Amniotic epithelial cell (primary cell): Measurements from ENCODE around the gene KRTAP19-6.
"Not testable (repeated sequence)": the region's sequence is repeated elsewhere in the genome, so short reads cannot be mapped to it uniquely, and the experiment has no call there.

Experiments
- DNase-seq: peaks from one replicate; pipeline ENCODE4 v3.0.0-alpha.2; 2010; ENCODE audit warnings: low read depth

Gene KRTAP19-6, protein sequence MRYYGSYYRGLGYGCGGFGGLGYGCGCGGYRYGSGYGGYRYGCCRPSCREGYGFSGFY

DNA sequence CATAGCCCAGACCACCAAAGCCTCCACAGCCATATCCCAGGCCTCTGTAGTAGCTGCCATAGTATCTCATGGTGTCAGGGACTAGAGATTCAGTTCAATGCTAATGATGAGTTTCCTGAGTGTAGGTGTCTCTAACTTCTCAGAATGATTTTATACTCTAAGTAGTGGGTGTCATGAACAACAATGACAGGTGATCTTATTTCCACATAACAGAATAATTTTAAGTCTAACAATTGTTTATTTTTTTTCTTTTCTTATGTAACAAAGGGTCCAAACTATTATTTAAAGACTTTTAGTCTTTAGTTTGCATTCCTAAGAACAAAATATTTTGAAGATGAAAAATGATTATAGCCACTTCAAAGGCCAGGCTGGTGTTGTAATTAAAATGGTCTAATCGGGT, at the start of gene KRTAP19-6:
Gene KRTAP19-6, minus strand, starts transcription at position 101 of the 400 bp plus-strand sequence. Its CDS starts 31 bp downstream, at position 70.
- no peak for DNase-seq

DNA sequence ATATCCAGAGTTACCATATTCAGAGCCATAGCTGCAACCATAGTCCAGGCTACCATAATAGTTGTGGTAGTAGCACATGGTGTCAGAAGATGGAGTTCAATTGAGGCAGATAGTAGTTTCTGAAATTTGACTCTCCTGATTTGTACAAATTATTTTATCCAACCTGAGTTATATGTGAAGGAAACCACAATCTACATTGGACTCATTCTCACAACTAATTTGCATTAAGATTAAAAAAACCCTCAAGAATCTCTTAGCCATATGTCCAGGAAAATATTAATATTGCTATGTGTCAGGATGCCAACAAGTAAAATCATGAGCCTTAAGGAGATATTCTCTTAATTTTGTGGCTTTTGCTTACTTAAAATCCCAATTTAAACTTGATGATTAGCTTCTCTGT, 48.6 kb upstream of the KRTAP19-6 start, which contains the start of gene KRTAP22-2:
Gene KRTAP22-2, minus strand, starts transcription at position 101 of the 400 bp plus-strand sequence.
- no peak for DNase-seq

DNA sequence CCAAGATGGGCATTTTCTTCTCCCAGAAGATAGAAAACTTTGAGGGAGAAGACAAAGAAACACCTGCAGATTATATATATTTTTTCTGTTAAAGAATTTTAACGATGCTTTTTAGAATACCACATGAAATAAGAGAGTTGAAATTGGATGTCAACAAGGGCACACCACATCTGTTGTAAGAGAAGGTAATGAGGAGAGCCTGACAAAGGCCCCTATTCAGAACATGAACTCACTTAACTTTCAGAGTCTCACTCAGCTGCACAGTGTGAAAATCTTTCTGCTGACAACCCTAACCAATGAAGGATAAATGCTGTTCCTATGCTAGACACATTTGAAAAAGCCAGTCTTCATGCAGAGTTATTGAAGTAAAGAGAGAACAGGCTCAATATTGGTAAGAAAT, 41.2 kb upstream of the KRTAP19-6 start:
- DNase-seq: no peak

DNA sequence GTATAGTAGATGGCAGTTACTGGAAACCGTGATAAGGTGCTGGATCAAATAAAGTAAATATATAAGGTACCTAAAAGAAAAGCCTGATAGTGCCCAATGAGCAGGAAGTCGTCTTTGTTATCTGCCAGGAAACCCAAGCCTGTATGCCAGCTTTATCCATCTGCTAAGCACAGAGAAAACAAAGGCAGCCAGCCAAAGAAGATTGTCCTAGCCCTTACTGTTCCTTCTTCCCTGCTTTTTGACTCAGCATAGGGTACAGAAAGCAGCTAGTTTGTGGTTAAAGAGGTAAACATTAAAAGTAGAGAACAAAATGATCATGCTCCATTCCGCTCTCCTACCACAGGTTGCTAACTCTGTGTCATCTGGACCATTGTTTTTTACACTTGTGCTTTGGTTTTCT, 38.5 kb upstream of the KRTAP19-6 start:
- no peak for DNase-seq

DNA sequence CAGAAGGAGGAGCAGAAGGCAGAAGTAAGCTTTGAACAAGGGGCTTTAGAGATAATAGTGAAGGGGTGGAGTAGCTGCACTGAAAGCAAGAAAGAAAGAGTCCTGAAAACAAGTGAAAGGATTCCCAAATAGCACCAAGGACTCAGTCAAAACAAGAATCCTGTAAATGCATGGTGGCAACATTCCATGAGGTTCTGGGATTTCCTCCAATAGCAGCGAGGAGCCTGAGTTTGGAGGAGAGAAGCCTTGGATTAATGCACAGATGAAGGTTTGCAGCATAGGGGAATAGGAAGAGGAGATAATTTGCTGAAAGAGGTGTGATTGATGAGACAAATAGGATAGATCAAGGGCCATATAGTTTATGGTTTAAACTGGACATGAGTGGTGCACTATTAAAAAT, 37.7 kb upstream of the KRTAP19-6 start:
- no peak for DNase-seq

DNA sequence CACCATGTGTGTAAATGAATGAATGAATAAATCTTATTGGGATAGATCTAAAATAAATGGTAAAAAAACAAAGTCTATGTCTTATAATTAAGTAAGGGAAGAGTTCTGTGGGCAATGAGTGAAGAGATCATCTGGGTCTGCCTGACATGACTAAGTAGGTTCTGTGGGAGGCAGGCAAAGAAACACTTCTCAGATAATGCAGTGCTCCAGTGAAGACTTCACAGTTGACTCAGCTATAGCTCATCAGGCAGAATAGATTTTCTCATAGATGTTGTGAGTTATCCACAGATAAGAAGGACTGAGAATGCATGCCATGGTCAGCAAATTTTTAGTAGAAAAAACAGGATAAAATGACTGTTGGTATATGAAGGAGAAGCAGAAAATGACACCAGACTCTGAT, 36.1 kb upstream of the KRTAP19-6 start:
- DNase-seq: no peak

DNA sequence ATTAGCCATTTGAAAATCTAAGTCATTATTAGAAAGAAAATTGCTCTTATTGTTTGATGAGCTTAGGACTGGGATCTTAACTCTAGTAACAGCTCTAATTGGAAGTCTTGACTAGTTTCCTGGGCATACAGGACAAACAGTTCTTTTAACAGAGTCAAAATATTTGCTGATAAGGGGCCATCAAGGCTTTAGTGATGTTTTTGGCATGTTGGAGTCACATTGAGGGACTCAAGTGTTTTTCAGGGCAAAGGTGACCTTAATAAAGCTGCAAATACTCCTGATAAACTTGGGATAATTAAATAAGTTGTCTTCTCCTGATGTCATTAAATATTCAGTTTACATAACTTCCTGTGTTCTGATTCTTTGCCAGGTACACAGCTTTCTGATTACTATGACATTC, 26.0 kb upstream of the KRTAP19-6 start:
- no peak for DNase-seq

DNA sequence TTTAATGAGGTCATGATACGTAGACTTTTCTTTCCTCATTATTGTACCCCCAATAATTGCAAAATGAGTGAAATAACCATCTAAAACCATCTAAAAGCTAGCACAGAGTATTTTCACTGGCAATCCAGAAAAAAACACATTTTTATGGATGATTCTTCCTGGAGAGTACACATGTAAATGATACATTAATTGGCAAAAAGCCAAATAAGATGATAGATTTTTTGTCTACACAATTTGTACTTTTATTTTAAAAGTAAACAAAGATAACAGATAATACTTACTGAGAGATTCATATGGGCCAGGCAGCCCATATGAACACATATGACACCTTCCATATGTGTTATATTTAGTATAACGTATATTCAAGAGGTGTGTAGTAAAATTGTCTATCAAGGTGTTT, 22.0 kb upstream of the KRTAP19-6 start:
- no peak for DNase-seq

DNA sequence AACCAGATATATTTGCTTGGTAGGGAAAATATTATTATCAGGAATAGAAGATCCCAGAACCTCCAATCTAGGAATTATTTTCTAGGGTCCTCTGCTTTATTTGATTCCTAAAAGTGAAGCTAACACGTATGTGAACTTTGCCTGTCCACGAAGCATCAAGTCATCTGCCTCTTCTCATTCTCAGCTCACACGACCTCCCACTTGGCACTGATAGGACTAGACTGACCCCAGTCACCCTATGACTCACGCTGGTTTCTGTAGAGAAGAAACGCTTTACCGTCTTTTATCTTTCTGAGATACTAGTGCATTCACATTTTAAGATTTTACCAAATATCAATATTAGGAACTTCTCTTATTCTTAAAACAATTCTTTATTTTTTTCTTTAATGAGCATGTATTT, 21.4 kb upstream of the KRTAP19-6 start:
- no peak for DNase-seq

DNA sequence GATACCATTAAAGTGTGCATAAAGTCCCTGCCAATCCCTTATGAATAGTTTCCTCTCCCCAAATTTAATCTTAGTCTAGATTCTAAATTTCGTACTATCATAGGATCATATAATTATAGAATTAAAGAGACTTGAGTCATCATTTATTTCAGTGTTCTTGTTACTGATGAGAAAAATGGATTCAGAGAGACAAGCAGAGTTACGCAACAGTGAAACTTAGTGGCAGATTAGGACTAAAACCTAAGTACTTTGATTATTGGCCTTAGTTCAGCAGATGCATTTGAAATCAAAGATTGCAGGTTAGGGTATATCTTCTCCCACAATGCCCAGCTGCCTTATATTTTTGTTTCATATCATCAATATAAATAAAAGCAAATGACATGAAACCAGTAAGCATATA, 20.3 kb upstream of the KRTAP19-6 start:
- no peak for DNase-seq

DNA sequence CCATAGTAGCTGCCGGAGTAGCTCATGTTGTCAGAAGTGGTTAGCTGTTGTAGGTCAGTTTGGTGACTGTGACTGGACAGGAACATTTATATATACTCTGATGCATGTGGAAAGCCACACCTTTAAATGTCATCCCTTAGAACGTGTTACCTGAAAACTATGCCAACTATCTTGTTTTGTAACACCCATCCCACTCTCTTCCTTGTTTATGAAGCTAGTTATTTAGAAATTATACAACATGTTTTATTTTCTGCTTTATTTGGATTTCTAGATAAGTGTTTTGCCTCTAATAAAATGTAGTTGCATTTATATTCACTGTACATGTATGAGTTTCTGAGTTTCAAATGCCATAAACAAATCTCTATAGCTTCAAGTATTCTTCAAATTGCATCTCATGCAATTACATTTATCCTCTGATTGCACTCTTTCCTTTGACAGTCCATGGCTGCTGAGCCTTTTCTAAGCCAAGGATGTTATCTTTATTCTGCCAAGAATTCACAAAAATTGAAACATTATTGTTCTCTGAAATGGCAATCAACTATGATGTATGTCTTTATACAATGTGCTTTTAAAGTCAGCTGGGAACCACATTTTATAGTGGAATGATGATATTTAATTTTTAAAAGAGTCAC, 19.7 kb upstream of the KRTAP19-6 start, which contains the start of gene KRTAP19-7:
Gene KRTAP19-7, minus strand, starts transcription at position 51 of the 632 bp plus-strand sequence. Its CDS starts 25 bp downstream, at position 26.
- no peak for DNase-seq

DNA sequence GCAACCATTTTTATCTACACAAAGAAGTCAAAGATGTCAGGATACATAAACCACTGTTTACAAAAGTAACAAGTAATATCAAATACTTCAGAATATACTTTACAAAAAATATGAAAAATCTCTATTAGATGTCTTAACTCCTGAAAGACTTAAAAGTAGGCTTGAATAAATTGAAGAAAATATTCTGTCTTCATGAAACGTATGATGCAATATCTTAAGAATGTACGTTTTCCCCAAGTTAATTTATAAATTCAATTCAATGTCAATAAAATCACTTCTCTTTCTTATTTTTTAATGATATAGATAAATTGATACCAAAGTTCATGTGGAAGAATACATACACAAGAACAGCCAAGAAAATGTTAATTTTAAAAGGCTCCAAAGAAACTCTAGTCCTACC, 13.4 kb upstream of the KRTAP19-6 start:
- no peak for DNase-seq

DNA sequence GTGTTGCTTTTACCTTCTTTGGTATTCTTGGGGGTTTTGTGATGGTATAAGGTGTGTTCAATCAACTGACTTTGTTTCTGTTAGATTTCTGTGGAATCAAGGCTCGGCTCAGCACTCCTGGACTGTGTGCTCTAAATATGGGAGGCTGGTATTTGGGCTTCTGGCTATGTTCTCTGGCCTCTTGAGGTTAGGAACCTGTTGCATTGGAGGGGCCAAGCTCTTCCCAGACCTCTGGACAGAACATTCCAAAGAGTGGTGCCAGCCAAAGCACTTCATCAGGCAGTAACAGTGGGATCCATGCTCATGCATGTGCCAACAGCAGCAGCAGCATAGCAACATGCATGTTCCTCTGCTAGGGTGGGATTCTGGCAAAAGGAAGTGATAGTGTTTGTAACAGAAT, 11.1 kb upstream of the KRTAP19-6 start:
- no peak for DNase-seq

DNA sequence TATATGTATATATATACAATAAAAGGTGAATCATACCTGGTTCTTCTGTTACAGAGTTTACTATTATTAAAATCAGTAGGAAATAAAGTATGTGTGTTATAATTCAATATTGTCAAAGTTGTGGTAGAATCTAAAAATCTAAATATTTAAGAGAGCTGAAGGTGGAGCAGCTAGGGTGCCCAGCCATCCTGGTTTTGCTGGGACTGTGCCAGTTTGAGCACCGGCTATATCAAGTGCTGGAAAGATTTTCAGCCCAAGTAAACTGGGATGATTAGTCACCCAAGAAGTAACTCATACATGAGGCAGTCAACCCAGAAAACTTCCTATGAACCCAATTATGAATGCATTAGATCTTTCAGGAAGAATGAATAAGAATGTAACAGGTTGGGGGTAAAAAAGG, 22.8 kb downstream of the KRTAP19-6 start:
- DNase-seq: no peak

DNA sequence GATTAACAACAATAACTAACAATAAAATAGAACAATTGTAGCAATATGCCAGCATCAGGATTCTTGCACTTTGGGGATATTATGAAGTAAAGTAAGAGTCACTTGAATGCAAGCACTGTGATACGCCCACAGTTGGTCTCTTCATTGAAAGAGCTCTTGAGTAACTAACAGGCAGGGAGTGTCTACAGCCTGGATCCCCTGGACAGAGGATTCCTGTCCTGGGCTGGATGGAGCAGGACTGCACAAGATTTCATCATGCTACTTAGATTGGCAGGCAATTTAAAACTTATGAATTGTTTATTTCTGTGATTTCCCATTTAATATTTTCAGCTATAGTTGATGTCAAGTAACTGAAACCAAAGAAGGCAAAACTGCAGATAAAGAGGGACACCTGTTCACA, 26.0 kb downstream of the KRTAP19-6 start:
- no peak for DNase-seq

DNA sequence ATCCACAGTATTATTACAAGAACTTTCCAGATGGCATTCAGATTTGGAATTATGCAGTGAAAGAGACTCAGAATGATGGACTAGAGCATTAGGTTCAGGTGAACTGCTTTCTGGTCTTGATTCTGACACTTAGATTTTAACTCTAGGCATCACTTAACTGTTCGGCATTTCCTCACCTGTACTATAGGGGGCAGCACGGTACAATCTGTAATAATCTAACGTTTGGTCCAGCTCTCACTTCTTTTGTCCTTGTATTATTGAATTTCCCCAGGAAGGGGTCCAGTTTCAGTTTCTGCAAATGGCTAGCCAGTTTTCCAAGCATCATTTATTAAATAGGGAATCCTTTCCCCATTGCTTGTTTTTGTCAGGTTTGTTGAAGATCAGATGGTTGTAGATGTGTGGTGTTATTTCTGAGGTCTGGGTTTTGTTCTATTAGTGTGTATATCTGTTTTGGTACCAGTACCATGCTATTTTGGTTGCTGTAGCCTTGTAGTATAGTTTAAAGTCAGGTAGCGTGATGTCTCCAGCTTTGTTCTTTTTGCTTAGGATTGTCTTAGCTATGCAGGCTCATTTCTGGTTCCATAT, 36.0 kb downstream of the KRTAP19-6 start:
- not testable (repeated sequence) for DNase-seq

DNA sequence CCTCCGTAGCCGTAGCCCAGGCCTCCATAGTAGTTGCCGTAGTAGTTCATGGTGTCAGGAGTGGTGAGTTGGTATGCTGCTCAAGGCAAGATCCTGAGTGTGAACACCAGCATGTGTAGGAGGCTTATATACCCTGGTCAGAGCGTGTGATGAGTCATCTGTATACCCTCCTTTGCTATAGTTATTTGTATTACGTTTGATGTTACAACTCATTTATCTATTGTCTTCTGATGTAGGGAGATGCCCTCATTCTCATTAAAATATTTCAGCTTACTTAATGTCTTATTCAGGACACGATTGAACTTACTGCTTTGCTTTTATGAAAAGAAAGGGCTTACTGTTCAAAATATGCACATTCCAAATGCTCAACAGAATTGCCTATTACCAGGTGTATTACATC, 39.6 kb downstream of the KRTAP19-6 start, which contains the start of gene KRTAP19-5:
Gene KRTAP19-5, minus strand, starts transcription at position 101 of the 400 bp plus-strand sequence. Its CDS starts 51 bp downstream, at position 50.
- DNase-seq: no peak

DNA sequence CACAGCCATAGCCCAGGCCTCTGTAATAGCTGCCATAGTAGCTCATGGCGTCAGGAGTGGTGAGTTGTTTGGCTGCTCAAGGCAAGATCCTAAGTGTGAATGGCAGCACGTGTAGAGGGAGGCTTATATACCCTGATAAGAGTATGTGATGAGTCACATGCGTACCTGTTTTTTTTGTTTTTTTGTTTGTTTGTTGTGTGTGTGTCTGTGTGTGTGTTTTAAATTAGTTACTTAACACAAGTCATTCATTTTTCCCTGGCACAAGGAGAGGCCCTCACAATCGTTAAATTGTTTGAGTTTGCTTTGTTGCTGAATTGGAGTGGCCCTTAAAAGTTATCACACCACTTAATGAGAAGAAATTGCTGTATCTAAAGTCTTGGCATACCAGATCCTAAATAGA, 44.6 kb downstream of the KRTAP19-6 start, which contains the start of gene KRTAP19-4:
Gene KRTAP19-4, minus strand, starts transcription at position 101 of the 400 bp plus-strand sequence. Its CDS starts 55 bp downstream, at position 46.
- no peak for DNase-seq

DNA sequence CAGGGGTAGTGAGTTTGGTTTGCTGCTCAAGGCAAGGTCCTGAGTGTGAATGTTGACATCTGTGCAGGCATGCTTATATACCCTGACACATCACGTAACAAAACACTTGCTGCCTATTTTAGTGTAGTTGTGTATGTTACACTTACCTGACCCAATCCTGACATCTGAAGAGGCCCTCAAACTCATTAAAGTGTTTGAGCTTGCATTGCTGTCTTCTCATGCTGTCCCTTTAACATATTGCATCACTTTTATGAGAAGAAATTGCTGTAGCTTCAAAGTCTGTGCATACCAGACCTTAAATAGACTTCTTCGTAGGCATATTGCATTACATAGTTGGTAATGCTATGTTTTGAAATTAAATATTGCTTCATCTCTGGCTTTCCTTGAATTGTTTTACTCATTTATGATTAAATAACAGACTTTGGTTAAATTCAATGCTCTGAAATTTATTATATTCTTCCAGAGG, 49.7 kb downstream of the KRTAP19-6 start, which contains the start of gene KRTAP19-3:
Gene KRTAP19-3, minus strand, starts transcription at position 51 of the 466 bp plus-strand sequence. CDS start 56 bp downstream, outside the sequence.
- DNase-seq: no peak
